ENCODE measurements around the gene RHAG.
"Not testable (repeated sequence)": the region's sequence is repeated elsewhere in the genome, so short reads cannot be mapped to it uniquely, and the experiment has no call there.

Gene RHAG

DNA sequence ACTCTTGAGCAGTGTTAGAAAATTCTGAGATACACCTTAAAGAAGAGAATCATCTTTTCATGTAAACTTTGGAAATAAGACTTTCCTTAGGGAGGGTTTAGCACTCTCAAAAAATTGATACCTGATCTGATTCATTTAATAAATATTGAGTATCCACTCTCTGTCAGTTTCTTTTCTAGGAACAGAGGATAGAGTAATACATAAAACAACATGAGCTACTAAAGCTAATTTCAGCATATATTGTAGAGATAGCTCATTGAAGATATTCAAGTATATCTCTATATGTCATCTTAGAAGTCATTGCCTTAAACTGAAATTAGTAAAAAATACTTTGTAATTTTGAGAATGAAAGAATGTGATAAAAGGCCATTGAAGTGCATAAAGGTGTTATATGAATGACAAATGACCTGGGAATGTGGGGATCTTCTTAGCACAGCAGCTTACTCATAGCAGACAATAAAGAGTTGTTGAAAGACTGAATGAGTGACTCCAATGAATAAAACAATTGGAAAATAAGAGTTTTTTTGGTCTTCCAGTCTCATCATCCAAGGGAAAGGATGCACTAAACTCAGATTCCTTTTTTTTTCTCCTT is 29.2 kb downstream of the RHAG start:
- DNase-seq (ENCODE audit: low read depth), result no peak
- no peak overlapping the region for H3K4me3 ChIP-seq (ENCODE audit: control insufficient read depth, low read depth, low read length)
- TF ChIP-seq, protein P1, sequence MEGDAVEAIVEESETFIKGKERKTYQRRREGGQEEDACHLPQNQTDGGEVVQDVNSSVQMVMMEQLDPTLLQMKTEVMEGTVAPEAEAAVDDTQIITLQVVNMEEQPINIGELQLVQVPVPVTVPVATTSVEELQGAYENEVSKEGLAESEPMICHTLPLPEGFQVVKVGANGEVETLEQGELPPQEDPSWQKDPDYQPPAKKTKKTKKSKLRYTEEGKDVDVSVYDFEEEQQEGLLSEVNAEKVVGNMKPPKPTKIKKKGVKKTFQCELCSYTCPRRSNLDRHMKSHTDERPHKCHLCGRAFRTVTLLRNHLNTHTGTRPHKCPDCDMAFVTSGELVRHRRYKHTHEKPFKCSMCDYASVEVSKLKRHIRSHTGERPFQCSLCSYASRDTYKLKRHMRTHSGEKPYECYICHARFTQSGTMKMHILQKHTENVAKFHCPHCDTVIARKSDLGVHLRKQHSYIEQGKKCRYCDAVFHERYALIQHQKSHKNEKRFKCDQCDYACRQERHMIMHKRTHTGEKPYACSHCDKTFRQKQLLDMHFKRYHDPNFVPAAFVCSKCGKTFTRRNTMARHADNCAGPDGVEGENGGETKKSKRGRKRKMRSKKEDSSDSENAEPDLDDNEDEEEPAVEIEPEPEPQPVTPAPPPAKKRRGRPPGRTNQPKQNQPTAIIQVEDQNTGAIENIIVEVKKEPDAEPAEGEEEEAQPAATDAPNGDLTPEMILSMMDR (IDR thresholded peaks at IDR 0.05; ENCODE audit: control insufficient read depth, insufficient read depth, low read depth, low read length, missing control alignments), result no peak

DNA sequence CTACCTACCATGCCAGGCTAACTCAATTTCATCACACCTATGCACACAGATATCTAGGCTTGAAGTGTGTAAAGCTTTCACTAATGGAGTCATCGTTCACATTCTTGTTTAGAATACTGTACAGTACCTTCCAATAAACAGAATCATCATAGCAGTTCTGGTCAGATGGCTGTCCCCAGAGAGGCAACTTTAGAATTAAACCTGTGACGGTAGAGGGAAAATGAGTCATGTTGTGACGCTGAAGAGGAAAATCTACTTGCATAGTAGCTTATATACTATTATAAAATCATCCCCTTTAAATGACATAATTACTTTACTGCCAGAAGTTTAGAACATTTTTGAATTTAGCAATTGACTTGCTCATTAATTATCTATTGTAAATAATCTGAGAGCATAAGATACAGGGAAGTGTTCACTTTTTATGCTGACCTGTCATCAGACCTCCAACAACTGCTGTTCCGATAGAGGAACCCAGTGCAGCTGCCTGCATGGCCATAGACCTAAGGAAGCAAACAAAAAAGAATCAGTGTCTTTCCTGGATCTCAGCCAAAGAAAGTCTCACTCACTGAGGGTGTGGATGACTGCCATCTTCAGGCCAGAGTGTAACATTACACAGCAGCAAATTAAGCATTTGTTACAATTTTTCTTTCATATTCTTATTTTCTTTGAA is 29.8 kb downstream of the RHAG start:
- H3K4me3 ChIP-seq (ENCODE audit: control insufficient read depth, low read depth, low read length), result no peak overlapping the region
- TF ChIP-seq, protein P1 (IDR thresholded peaks at IDR 0.05; ENCODE audit: control insufficient read depth, insufficient read depth, low read depth, low read length, missing control alignments), result peak; percentile 79
- DNase-seq (ENCODE audit: low read depth), result peak; percentile 61

DNA sequence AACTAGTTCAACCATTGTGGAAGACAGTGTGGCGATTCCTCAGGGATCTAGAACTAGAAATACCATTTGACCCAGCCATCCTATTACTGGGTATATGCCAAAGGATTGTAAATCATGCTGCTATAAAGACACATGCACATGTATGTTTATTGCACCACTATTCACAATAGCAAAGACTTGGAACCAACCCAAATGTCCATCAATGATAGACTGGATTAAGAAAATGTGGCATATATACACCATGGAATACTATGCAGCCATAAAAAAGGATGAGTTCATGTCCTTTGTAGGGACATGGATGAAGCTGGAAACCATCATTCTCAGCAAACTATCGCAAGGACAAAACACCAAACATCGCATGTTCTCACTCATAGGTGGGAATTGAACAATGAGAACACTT is 32.6 kb downstream of the RHAG start:
- not testable (repeated sequence) for H3K4me3 ChIP-seq (ENCODE audit: control insufficient read depth, low read depth, low read length); DNase-seq (ENCODE audit: low read depth)

DNA sequence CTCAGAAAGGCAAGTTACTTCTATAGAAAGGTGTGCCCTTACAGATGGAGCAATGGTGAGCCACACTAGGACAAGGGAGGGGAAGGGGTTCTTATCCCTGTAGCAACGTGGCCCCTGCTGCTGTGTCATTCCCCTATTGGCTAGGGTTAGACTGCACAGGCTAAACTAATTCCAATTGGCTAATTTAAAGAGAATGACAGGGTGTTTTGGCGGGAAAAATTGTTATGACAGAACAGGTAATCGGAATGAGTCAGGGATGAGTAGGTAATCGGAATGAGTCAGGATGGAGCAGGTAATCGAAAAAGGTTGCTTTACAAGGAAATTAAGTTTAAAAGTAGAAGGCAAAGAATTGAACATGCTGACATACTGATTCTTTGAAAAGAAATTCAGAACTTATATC is 49.4 kb downstream of the RHAG start:
- DNase-seq (ENCODE audit: low read depth); H3K4me3 ChIP-seq (ENCODE audit: control insufficient read depth, low read depth, low read length): not testable (repeated sequence)

DNA sequence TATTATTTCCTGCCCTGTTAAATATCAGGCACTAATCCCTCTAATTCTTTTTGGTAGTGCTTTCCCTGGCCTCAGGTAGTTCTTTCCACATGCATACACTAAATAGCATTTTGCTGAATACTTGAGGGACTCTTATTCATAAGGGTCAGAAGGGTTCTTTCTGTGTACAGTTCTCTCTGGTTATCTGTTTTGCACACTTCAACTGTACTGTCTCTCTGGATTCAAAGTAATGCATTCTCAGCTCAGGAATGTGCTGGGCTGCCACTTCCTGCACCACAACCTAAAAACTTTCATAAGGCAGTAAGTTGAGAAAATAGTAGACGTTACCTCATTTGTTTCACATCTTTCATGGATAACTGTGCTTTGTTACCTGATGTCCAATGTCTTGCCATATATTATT is 54.1 kb downstream of the RHAG start:
- H3K4me3 ChIP-seq (ENCODE audit: control insufficient read depth, low read depth, low read length), result no peak overlapping the region
- TF ChIP-seq, protein P1 (IDR thresholded peaks at IDR 0.05; ENCODE audit: control insufficient read depth, insufficient read depth, low read depth, low read length, missing control alignments), result no peak
- no peak for DNase-seq (ENCODE audit: low read depth)

DNA sequence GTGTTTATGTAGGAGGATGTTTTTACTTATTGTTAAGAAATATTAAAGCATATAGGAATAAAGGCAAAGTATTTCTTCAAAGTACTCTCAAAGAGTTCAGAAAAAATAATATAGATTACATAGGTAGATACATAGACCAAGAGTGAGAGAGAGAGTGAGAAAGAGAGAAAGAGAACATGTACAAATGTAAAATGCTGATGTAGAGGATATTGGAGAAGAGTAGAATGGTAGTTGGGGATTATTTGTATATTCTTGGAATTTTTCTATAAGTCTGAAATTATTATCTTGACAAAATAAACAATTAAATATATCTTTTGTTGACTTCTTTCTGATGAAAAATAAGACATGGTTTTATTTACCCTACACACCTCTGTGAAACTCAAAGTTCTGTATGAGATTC is 57.0 kb downstream of the RHAG start:
- TF ChIP-seq, protein P1 (IDR thresholded peaks at IDR 0.05; ENCODE audit: control insufficient read depth, insufficient read depth, low read depth, low read length, missing control alignments), result no peak
- no peak overlapping the region for H3K4me3 ChIP-seq (ENCODE audit: control insufficient read depth, low read depth, low read length)
- no peak for DNase-seq (ENCODE audit: low read depth)

DNA sequence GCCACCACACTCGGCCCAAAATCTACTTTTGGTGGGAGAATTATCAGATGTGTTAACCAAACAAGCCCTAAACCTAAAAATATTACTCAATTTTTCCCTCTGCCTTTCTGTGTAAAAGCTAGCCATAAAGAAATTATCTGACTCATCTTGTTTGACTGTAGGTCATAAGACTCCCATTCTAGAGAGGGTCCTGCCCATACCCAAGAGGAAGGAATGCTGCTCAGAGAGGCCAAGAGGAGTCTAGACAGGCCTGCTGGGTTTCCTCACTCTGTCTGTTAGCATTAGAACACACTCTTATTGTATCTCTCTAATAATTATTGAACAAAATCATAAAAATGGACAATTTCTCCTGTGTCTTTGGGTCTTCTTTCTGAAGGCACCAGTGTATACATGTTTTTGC is 60.0 kb downstream of the RHAG start:
- TF ChIP-seq, protein P1 (IDR thresholded peaks at IDR 0.05; ENCODE audit: control insufficient read depth, insufficient read depth, low read depth, low read length, missing control alignments), result no peak
- no peak overlapping the region for H3K4me3 ChIP-seq (ENCODE audit: control insufficient read depth, low read depth, low read length)
- no peak for DNase-seq (ENCODE audit: low read depth)
